T-helper 9 cell (primary cell): ENCODE measurements around the gene B4GALNT4.
"Not testable (repeated sequence)": the region's sequence is repeated elsewhere in the genome, so short reads cannot be mapped to it uniquely, and the experiment has no call there.

Source experiments
- DNase-seq: peaks from one replicate; pipeline ENCODE4 v3.0.0-alpha.2; 2020

The B4GALNT4 gene

DNA sequence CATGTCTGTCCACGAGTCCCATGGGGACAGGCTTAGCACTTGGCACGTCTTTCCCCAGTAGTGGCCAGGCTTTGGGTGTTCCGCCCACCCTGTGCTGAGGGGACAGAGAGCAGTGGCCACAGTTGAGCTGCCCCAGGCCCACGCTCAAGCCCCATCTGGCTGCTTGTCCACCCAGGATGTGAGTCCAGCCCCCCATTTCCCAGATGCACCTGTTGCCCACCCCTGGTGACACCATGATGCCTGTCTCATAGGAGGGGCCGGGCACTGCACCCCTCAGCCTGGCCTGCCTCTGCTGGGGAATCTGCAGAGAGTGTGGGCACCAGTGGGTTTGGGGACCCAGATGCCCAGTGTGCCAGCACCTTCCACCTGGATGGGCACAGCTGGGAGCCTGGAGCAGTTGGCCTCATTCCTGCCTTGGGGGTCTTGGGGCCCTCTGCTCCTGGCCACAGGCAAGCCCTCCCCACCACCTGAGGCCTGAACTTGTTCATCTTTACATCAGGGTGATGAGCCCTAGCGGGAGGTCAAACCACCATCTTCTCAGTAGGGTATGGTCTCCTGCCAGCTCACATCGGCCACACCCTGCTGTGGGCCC lies 39.8 kb downstream of the B4GALNT4 start:
- DNase-seq: no peak

DNA sequence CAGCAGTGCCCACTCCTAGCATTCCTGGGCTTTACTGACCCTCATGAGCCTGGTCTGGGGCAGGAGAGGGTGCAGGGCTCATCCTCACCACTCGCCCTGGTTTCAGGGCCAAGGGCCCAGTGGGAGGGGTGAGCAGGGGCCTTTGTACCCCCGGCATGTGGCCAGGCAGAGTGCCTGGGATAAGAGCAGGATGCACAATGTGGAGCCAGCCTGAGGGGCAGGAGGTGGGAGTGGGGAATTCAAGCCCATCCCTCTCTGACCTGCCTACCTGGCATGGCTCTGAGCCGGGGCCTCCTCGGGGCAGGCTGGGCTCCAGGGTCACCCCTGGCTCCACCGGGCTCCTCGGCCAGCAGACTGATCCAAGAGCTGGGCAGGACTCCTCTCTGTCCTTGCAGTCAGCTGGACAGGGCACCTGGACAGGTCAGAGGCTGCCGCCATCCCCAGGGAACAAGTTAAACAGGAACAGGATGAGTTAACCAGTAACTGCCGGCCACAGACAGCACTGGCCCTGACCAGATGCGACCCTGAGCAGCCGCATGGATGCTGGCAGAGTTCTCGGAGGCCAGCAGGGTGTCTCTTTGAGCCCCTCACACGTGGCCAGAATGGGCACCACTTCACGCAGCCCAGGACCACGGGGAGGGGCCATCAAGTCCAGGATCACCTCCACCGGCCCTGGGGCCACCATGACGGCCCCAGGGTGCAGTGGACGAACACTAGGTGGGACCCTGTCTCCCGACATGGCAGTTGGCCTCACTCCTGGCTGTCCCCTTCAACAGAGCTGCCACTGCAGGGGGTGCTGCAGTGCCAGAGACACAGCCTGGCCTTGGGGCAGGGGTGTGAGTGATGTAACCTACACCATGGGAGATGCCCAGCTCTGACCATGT lies 40.5 kb downstream of the B4GALNT4 start:
- DNase-seq: no peak

DNA sequence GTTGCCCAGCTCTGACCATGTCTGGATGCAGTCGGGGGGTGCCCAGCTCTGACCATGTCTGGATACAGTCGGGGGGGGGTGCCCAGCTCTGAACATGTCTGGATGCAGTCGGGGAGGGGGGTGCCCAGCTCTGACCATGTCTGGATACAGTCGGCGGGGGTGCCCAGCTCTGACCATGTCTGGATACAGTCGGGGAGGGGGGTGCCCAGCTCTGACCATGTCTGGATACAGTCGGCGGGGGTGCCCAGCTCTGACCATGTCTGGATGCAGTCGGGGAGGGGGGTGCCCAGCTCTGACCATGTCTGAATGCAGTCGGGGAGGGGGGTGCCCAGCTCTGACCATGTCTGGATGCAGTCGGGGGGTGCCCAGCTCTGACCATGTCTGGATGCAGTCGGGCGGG lies 41.4 kb downstream of the B4GALNT4 start:
- not testable (repeated sequence) for DNase-seq

DNA sequence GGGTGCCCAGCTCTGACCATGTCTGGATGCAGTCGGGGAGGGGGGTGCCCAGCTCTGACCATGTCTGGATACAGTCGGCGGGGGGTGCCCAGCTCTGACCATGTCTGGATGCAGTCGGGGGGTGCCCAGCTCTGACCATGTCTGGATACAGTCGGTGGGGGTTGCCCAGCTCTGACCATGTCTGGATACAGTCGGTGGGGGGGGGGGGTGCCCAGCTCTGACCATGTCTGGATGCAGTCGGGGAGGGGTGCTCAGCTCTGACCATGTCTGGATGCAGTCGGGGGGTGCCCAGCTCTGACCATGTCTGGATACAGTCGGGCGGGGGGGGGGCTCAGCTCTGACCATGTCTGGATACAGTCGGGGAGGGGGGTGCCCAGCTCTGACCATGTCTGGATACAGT lies 42.2 kb downstream of the B4GALNT4 start:
- DNase-seq: not testable (repeated sequence)

DNA sequence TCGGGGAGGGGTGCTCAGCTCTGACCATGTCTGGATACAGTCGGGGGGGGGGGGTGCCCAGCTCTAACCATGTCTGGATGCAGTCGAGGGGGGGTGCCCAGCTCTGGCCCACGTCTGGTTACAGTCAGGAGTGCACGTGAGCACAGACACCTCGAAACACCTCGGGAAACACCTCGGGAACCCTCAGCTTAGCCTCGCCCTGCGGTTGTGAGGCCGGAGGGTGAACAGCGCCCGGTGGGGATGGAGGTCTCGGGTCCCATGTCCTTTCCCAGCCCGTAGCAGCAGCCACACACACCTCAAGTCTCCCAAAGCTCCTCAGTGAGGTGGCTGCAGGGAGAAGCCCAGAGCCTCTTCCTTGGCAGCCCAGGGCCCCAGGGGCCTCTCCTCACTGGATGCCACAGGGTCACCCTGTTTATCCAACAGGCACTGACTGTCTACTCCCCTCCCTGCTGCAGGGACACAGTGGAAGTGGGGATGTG lies 43.4 kb downstream of the B4GALNT4 start:
- DNase-seq: no peak

DNA sequence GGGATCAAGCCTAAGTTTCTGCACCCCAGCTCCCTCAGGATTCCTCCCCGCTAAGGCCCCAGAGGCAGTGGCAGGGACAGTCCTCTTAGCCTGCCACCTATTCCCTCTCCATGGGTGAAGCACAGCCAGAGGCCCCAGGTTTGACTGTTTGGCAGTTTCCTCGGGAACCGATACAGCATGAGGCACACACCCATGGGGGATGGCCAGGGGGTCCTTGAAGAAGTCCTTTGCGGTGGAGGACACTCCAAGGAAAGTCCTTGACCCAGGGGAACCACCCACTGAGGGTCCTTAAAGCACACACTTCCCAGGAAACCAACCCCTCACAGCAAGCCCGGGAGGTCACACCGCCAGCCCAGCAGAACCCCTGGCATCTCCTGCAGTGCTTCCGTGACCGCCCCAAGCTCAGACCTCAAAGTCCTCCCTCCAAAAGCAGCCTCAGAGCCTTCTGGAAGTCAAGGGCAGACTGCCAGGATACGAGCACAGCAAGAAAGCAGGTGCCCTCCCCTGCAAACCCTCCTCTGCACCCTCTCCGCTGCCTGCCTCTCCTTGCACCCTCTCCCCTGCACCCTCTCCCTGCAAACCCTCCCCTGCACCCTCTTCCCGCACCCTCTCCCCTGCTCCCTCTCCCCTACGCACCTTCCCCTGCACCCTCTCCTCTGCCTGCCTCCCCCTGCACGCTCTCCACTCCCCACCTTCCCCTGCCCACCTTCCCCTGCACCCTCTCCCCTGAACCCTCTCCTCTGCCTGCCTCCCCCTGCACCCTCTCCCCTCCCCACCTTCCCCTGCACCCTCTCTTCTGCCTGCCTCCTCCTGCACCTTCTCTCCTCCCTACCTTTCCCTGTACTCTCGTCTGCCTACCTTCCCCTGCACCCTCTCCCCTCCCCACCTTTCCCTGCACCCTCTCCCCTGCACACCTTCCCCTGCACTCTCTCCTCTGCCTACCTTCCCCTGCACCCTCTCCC lies 44.1 kb downstream of the B4GALNT4 start:
- DNase-seq: no peak

DNA sequence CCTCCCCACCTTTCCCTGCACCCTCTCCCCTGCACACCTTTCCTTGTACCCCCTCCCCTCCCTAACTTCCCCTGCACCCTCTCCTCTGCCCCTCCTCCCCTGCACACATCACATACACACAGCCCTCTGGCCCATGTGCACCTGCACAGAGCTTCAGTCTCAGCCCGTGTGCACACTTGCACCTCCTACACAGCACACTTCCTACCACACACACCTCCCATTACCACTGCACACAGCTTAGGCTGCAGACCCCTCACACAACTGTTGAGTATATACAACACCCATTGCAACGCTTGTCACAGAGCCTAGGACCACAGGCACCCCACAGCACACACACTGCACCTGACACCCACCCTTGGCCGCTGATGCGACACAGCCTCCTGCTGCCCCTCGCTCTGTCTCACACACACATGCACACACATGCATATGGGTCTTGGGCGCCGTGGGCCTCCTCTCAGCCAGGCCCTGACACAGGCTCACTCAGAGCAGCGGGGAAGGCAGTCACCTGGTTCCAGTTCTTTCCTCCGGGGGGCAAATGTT lies 45.1 kb downstream of the B4GALNT4 start:
- no peak for DNase-seq

DNA sequence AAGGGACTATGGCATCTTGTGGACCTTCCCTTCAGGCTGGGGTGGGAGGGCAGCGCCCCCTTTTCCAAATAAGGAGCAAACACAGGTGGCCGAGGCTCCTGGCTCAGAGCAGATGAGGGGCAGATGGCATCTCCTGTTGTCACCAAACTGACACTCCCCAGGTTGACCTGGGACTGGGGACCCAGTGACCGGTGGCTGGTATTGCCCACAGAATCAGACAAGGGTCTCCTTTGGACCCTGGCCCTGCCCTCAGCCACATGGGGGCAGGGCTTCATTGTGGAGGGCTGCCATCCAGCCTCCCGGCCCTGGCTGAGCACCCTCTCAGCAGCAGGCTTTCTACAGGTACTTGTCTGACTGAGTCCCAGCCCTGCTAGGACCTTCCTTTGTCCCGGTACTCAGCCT lies 46.3 kb downstream of the B4GALNT4 start:
- DNase-seq: no peak

DNA sequence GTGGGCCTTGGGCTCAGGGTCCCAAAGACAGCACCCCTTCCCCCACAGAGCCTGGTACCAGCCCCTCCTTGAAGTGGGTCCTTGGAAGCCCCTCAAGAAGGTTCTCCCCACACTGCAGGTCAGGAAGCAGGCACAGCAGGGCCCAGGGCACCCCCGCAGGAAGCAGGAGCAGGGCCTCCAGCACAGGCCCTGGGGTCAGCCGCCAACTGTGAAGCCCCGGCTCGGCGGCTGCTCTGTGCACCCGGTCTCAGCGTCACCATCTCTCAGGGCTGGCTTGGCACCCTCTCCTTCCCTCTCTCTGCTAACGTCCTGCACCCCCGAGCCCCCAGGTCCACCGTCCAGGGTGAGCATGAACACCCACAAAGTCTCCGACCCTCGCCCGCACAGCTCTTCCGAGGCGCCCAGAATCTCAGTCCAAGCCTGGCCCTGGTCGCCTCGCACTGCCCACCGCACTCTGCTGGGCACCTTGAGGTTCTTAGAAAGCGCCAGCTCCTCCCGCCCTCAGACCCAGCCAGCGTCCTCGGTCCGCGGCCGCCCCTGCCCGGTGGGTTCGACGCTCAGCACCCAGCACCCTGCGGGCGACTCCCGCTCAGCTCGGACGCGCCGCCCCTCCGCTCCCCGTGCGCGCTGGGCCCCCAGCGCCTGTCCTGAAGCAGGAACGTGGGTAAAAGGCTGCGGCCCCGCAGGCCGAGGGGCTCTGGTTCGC lies 46.9 kb downstream of the B4GALNT4 start:
- DNase-seq: no peak

DNA sequence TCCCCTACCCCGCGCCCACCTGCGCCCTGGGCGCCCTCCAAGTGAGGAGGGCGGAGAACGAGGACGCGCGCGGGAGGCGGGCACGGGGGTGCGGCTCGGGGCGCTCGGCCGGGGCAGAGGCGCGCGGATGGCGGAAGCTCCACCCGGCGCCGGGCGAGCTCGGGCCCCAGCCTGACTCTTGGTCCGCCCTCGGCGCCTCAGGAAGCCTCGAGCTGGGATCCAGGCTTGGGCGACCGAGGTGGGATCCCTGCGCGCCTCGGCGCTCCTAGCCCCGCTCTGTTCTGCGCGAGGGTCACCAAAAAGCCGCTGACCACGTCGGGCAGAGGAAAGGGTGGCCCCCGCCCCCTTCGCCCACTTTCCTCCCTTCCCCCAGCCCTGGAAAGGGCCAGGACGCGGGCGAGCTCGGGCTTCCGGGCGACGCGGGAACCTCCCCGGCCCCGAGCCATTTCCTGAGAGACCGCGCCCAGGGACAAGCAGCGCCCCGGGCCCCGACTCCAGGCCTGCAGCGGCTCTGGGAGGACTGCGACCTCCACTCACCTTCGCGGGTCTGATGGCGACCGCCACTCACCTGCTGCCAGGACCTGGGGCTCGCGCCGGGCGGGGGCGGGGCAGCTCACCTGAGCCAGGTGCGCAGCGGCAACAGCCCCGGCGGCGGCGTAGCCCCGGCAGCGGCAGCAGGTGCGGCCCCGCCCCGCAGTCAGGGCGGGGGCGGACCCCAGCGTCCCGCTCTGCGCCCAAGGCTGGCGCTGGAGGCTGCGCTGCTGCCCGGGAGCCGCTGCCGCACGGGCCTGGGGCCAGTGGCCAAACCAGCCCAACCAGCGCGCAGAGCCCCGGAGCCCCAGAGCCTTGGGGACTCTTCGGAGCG lies 47.7 kb downstream of the B4GALNT4 start:
- no peak for DNase-seq

DNA sequence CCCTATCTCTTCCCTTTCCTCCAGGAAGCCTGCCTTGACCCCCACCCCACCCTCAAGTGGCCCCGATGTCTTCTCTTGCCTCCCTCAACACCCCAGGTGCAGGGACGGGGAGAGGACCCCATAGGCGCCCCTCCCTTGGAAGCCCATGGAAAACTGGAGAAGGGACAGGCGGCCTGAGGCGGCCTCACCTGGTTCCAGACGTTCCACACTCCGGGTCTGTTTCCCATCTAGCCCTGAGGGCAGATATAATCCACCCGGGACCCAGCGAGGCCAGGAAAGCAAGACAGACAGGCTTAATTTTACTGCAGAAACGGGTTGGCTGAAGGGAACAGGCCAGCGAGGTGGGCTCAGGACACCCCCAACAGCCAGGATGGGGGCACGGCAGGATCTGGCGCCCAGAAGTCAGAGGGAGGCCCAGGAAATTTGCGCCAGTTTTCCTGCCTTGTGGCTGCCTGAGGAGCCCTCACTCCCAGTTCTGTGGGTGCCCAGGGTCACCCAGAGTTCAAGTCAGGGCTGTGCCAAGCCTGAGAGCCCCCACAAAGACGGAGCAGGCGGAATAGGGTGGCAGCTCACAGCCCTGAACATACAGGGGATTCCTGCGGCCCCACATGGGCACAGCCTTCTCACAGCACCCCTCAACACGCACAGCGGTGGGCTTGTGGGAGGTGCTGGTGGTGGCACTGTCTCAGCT lies 48.5 kb downstream of the B4GALNT4 start:
- DNase-seq: no peak

DNA sequence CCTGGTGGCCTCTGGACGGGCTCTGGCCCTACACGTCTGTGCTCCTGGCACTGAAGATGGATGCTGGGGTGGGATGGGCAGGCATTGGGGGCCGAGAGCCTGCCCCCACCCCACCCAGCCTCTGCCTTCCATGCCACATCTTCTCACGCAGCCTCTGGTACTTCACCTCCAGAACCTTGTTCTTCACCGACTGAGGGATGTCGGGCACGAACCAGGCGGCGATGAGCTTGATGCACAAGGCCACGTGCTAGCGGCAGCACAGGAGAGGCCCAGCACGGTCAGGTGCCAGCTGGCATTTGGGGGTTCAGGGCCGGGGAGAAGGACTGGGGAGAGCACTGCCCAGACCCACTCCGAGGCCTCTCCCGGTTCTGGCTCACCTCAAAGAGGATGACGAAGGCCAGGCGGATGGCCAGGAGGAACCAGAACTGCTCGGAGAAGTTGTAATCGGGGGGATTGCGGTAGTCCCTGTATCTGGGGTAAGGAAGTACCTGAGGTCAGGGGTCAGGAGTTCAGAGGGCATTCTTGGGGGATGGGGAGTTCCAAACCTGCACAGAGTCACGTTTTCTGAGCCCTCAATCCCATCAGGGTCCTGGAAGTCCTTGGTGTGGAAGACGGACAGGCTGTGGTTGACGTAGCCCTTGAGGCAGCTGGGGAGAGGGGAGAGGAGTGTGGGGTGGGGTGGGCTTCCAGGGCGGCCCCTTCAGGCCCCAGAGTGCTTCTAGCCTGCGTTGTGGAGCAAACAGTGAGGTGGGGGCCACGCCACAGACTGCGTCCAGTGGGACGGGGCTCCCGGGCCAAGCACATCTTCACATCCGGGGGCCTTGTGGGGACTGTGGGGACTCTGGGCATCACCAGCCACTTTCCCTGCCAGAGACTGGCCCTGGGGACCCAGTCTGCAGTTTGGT lies 49.3 kb downstream of the B4GALNT4 start:
- no peak for DNase-seq

DNA sequence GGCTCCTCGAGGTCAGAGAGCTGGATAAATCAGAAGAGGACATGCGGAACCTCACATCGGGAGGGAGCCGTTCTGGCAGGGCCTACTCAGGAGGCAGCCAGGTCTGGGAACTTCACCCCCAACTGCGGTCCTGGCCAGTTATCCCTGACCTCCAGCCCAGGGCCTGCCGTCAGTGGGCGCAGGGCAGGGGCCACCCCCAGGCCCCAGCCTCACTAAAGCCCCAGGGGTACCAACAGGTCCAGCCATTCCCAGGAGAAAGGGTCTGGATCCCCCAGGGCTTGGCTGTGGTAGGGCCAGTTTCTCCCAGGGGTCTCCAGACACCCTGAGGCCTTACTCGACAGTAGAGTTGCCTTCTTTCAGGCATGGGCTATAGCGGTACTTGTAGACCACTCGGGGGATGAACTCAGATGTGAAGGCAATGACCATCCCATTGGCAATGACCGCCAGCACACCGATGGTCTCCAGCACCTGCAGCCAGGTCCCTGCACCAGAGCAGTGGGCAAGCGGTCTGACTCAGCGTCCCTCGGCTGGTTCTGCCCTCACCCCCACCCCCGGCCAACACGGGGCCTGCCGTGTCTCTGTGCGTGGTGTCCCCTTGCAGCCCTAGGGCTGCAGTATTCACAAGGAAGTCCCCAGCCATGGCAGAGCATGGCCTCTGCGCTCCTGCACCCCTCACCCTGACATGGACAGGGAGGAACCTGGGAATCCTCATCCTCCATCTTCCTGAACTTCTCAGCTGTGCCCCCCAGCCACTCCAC lies 50.1 kb downstream of the B4GALNT4 start:
- DNase-seq: no peak

DNA sequence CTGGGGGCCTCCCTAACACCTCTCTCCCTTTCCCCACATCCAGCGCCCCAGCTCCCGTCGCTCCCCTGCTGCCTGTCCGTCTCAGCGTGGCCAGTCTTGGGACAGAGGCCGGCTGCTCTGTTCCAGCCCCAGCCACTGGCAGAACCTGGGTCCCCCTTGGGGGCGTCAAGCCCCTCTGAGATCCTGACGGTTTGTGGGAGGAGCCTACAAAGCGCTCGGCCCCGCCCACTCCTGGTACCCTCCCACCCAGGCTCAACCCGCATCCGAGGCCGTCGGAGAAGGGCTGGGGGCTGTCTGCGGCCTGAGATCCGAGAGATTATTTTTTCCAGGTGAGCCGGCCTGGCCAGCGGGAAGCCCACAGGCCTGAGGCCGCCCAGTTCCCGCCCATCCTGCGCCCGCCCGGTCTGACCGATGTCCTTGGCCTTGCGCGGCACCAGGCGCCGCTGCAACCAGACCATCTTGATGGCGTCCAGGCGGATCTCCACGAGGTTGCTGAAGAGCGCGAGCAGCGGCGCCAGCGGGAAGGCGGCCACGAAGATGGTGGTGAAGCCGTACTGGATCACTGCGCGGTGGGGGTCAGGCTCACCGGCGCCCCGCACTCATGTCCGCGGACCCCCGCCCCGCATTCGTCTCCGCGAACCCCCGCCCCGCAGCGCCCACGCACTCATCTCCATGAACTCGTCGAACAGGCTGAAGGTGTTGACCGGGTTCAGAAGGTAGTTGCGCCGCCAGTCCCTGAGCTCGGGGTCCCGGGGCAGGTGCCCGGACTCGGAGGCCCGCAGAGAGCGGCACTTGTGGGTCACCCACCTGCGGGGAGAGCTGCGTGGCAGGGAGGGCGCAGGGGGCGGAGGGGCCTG lies 51.0 kb downstream of the B4GALNT4 start:
- DNase-seq: no peak

DNA sequence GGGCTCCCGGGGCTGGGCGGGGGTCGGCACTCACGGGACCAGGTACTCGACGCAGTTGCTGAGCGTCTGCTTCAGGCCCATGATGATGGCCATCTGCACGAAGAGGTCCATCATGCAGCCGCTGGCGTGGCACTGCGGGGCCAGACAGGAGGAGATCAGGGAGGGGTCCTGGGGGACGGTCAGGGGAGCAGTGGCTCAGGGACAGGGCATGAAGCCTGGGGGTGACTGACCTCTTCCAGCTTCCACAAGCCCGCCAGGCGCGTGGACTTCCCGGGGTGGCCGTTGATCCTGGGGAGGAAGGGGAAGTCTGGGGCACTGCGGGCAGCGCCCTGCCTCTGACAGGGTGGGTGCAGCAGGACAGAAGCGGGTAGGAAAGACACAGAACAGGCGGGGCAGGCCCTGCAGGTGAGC lies 51.6 kb downstream of the B4GALNT4 start:
- no peak for DNase-seq

DNA sequence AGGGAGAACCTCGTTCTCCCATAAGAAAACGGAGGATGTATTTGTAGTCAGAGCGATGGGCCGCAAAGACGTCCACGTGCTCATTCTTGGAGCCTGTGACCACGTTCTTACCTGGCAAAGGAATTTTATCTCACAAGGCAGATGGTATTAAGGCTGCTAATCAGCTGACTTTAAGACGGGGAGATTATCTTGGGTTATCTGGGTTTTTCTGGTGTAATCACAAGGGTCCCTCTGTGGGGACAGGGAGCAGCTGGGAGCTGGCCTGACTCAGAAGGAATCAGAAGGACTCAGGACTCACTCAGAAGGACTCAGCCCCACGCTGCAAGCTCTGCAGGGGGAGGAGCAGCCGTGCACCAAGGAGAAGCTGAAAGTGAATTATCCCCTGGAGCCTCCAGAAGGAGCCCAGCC lies 53.0 kb downstream of the B4GALNT4 start:
- no peak for DNase-seq

DNA sequence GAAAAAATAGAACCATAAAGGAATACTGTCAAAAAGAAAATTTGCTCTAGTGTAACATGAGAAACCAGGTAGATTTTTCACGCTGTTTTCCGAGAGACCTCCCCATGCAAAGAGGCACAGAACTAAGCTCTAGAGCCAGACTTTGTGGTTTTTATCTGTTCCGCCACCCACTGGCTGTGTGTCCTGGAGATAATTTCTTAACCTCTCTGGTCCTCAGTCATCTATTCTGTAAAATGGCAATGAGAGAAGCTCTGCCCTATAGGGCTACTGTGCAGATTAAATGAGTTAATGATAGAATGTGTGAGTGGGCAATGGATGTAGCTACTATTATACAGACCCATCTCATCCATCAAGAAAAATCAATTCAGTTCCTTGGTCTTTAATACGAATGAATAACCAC lies 54.9 kb downstream of the B4GALNT4 start:
- DNase-seq: no peak

DNA sequence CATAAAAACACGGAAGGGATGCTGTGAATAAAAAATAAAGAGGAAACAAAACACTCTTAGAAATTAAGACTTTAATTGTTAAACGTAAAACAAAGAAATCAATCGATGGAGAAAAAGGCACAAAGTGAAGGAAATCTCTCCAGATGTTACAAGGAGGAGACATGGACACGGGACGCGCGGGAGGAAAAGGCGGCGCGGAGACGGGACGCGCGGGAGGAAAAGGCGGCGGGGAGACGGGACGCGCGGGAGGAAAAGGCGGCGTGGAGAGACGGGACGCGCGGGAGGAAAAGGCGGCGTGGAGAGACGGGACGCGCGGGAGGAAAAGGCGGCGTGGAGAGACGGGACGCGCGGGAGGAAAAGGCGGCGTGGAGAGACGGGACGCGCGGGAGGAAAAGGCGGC lies 55.5 kb downstream of the B4GALNT4 start:
- not testable (repeated sequence) for DNase-seq
